Measurements from ENCODE around the gene RPIA.
"Not testable (repeated sequence)": the region's sequence is repeated elsewhere in the genome, so short reads cannot be mapped to it uniquely, and the experiment has no call there.

Gene RPIA

GRCh38 chr2:88795932-88796331, 104.5 kb downstream of the RPIA start:
- not testable (repeated sequence) for H3K36me3 Mint-ChIP-seq (ENCODE audit: low read depth); H3K9me3 Mint-ChIP-seq; H3K4me3 Mint-ChIP-seq; H3K27ac Mint-ChIP-seq; H3K27me3 Mint-ChIP-seq (ENCODE audit: low read depth); H3K4me1 Mint-ChIP-seq

GRCh38 chr2:88796523-88796922, 105.0 kb downstream of the RPIA start:
- H3K27me3 Mint-ChIP-seq (ENCODE audit: low read depth); H3K4me1 Mint-ChIP-seq; H3K27ac Mint-ChIP-seq; H3K9me3 Mint-ChIP-seq; H3K36me3 Mint-ChIP-seq (ENCODE audit: low read depth); H3K4me3 Mint-ChIP-seq: not testable (repeated sequence)

- not testable (repeated sequence) for H3K27ac Mint-ChIP-seq; H3K4me1 Mint-ChIP-seq; H3K4me3 Mint-ChIP-seq; H3K36me3 Mint-ChIP-seq (ENCODE audit: low read depth); H3K27me3 Mint-ChIP-seq (ENCODE audit: low read depth); H3K9me3 Mint-ChIP-seq
Measured at GRCh38 chr2:88797164-88797563, 105.7 kb downstream of the RPIA start.
